Osteocyte (in vitro differentiated cells): Measurements from ENCODE around the gene GBX1. TPM values are rescaled to one million over a fixed set of nuclear protein-coding genes. Genes with fewer than 3 reads are reported as not detected.

Experiments
- DNase-seq: peaks from one replicate; pipeline ENCODE4 v3.0.0; 2021; ENCODE audit warnings: mixed read lengths; ENCODE audit not compliant: unreplicated experiment; ENCODE audit errors: extremely low spot score
- H3K27ac Mint-ChIP-seq: one replicate; pipeline ENCODE4 v1.8.0; 2021; ENCODE audit warnings: mild to moderate bottlenecking, mixed read lengths; ENCODE audit not compliant: unreplicated experiment
- H3K27me3 Mint-ChIP-seq: one replicate; pipeline ENCODE4 v1.8.0; 2021; ENCODE audit warnings: mixed read lengths; ENCODE audit not compliant: unreplicated experiment
- H3K36me3 Mint-ChIP-seq: one replicate; pipeline ENCODE4 v1.8.0; 2021; ENCODE audit warnings: mixed read lengths; ENCODE audit not compliant: unreplicated experiment
- H3K4me1 Mint-ChIP-seq: one replicate; pipeline ENCODE4 v1.8.0; 2021; ENCODE audit warnings: mixed read lengths; ENCODE audit not compliant: unreplicated experiment
- H3K4me3 Mint-ChIP-seq: one replicate; pipeline ENCODE4 v1.8.0; 2021; ENCODE audit warnings: mild to moderate bottlenecking, moderate library complexity, mixed read lengths; ENCODE audit not compliant: unreplicated experiment
- H3K9me3 Mint-ChIP-seq: one replicate; pipeline ENCODE4 v1.8.0; 2021; ENCODE audit warnings: mixed read lengths; ENCODE audit not compliant: unreplicated experiment
- CTCF ChIP-seq: fragments of 200-600 bp; sonication (generic); IDR thresholded peaks from 2 replicates; pipeline ENCODE4 v1.5.0; 2021; ENCODE audit warnings: antibody characterized with exemption, mild to moderate bottlenecking, moderate library complexity
- total RNA-seq: library from RNA; stranded (reverse); gene quantifications from 2 replicates; pipeline ENCODE4 v1.2.1, GENCODE V29; 2021

Gene GBX1
- total RNA-seq, 1 donor from 2014 or later = not detected

DNA sequence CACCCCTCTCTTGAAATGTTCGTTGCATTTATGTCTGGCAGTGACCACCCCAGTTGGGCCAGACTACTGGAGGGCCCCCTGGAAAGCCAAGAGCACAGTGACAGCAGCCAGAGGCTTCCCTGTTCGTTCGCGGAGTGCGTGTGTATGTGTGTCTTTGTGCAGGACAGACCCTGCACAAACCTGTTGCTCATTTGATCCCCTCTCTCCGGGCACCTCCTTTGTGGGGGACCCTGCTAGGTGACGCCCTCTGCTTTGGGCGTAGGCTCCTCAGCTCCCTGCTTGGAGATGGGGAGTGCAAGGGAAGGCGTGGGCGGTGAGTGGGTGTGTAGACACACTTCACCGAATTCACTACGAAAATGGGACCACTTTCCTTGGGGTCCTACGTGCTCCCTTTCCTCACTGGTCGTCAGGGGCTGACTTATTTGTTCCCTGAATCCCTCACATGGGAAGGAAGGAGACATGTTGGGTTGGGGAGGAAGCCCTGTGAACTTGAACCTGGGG, 42.5 kb downstream of the GBX1 start:
- no peak overlapping the region for H3K27ac Mint-ChIP-seq
- peaks cover 6% of the 10 kb centered on the region for H3K4me1 Mint-ChIP-seq
- H3K9me3 Mint-ChIP-seq = no peaks in the 10 kb centered on the region
- peaks cover 45% of the 10 kb centered on the region for H3K36me3 Mint-ChIP-seq
- DNase-seq = no peak
- no peaks in the 10 kb centered on the region for H3K27me3 Mint-ChIP-seq
- TF ChIP-seq CTCF = no peak
- no peak overlapping the region for H3K4me3 Mint-ChIP-seq

- H3K9me3 Mint-ChIP-seq = no peaks in the 10 kb centered on the region
- peaks cover 6% of the 10 kb centered on the region for H3K4me1 Mint-ChIP-seq
- H3K4me3 Mint-ChIP-seq = no peak overlapping the region
- TF ChIP-seq CTCF = no peak
- no peaks in the 10 kb centered on the region for H3K27me3 Mint-ChIP-seq
- H3K27ac Mint-ChIP-seq = no peak overlapping the region
- DNase-seq = no peak
- H3K36me3 Mint-ChIP-seq = peaks cover 50% of the 10 kb centered on the region
These were observed 43.0 kb downstream of the GBX1 start for GRCh38 chr7:151124481-151124880.

GRCh38 chr7:151123822-151124464, 43.6 kb downstream of the GBX1 start:
- Mint-ChIP-seq H3K4me1 (peaks cover 6% of the 10 kb centered on the region), H3K4me3 (no peak overlapping the region), H3K27me3 (no peaks in the 10 kb centered on the region), H3K27ac (no peak overlapping the region), H3K9me3 (no peaks in the 10 kb centered on the region), H3K36me3 (peaks cover 53% of the 10 kb centered on the region)
- peak; percentile 97 for TF ChIP-seq CTCF
- peak; percentile 93 for DNase-seq

- no peaks in the 10 kb centered on the region for H3K9me3 Mint-ChIP-seq
- no peak overlapping the region for H3K4me3 Mint-ChIP-seq
- H3K4me1 Mint-ChIP-seq = peaks cover 6% of the 10 kb centered on the region
- H3K36me3 Mint-ChIP-seq = peaks cover 52% of the 10 kb centered on the region
- H3K27ac Mint-ChIP-seq = no peak overlapping the region
- no peaks in the 10 kb centered on the region for H3K27me3 Mint-ChIP-seq
- TF ChIP-seq CTCF = no peak
- DNase-seq = no peak
These were observed 44.2 kb downstream of the GBX1 start for GRCh38 chr7:151123158-151123821.

DNA sequence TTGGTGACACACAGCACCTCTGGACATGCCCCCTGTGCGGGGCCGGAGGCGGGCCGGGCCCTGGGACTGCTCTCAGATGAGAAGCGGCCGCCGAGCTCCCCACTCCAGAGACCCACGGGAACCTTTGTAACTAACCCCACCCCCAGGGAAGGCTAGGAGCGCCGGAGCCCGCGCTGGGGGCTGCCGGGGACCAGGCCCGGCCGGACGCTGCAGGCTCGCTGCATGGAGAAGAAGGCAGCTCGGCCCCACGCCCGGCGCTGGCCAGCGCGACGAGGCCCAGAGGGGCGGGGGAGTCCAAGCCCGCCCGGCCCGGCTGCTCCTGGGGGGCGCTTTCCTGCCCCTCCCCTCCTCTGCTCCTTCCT, 44.7 kb downstream of the GBX1 start:
- peaks cover 48% of the 10 kb centered on the region for H3K36me3 Mint-ChIP-seq
- no peak overlapping the region for H3K27ac Mint-ChIP-seq
- no peak overlapping the region for H3K4me3 Mint-ChIP-seq
- H3K27me3 Mint-ChIP-seq = no peaks in the 10 kb centered on the region
- H3K9me3 Mint-ChIP-seq = no peaks in the 10 kb centered on the region
- DNase-seq = no peak
- no peak for TF ChIP-seq CTCF
- H3K4me1 Mint-ChIP-seq = peaks cover 6% of the 10 kb centered on the region
